ENCODE measurements around the gene MUS81.

GRCh38 chr11:65880844-65881421 lies 20.7 kb downstream of the MUS81 start:
- TF ChIP-seq ZNF121 (CRISPR knock-in tag; IDR thresholded peaks at IDR 0.05) (no peak), CTCF (IDR thresholded peaks at IDR 0.05) (no peak), TCF7 (CRISPR knock-in tag; IDR thresholded peaks at IDR 0.05; ENCODE audit: low read depth) (no peak), MAX (CRISPR knock-in tag; IDR thresholded peaks at IDR 0.05) (no peak), ATF3 (CRISPR knock-in tag; conservative IDR thresholded peaks at IDR 0.05) (no peak)

All from WTC11 (cell line).